GM12878 (cell line): ENCODE measurements around the gene NOL3. TPM values are rescaled to one million over a fixed set of nuclear protein-coding genes. Genes with fewer than 3 reads are reported as not detected.

Source experiments
- DPF2 ChIP-seq: fragments of 450-650 bp; IDR thresholded peaks from 2 replicates; pipeline ENCODE4 v1.6.1; 2017; ENCODE audit warnings: mild to moderate bottlenecking
- ESRRA ChIP-seq: IDR thresholded peaks from 2 replicates; pipeline ENCODE4 v1.6.1; 2012; ENCODE audit warnings: mild to moderate bottlenecking, low read length, improper control_type of control experiment
- GATAD2B ChIP-seq: fragments of 450-650 bp; conservative IDR thresholded peaks from 2 replicates; pipeline ENCODE4 v1.6.1; 2017; ENCODE audit warnings: low read depth, mild to moderate bottlenecking, moderate library complexity
- HCFC1 ChIP-seq: fragments of 150-350 bp; IDR thresholded peaks from 2 replicates; pipeline ENCODE4 v1.6.1; 2014; ENCODE audit warnings: low read length
- IKZF1 ChIP-seq: fragments of 450-650 bp; conservative IDR thresholded peaks from 2 replicates; pipeline ENCODE4 v1.6.1; 2017; ENCODE audit warnings: antibody characterized with exemption, mild to moderate bottlenecking
- IKZF2 ChIP-seq, 2 experiments: fragments of 450-650 bp; IDR thresholded peaks; 2 replicates each; pipeline ENCODE4 v1.6.1; 2017; ENCODE audit warnings: mild to moderate bottlenecking in 2 of 2, moderate library complexity in 2 of 2
- IRF4 ChIP-seq: IDR thresholded peaks from 2 replicates; pipeline ENCODE4 v1.6.1; 2011; ENCODE audit warnings: low read depth, low read length
- JUNB ChIP-seq: IDR thresholded peaks from 2 replicates; pipeline ENCODE4 v1.6.1; 2016; ENCODE audit warnings: antibody characterized with exemption, mild to moderate bottlenecking
- MXI1 ChIP-seq: fragments of 150-350 bp; IDR thresholded peaks from 2 replicates; pipeline ENCODE4 v1.6.1; 2011; ENCODE audit warnings: low read depth, mild to moderate bottlenecking, inconsistent platforms, low read length, improper control_type of control experiment
- NR2F1 ChIP-seq: fragments of 450-650 bp; conservative IDR thresholded peaks from 2 replicates; pipeline ENCODE4 v1.6.1; 2017; ENCODE audit warnings: mild to moderate bottlenecking
- SMARCA5 ChIP-seq: fragments of 450-650 bp; IDR thresholded peaks from 2 replicates; pipeline ENCODE4 v1.6.1; 2017; ENCODE audit warnings: mild to moderate bottlenecking
- ZBED1 ChIP-seq: IDR thresholded peaks from 2 replicates; pipeline ENCODE4 v1.6.1; 2016; ENCODE audit warnings: borderline replicate concordance
- polyA plus RNA-seq, 11 experiments: library from polyadenylated mRNA; depleted of rRNA in 4 of 11; unstranded in 6 of 11; stranded (reverse) in 5 of 11; fragments of >200 nt; fragmentation: Nextera tagmentation in 4 of 11; fragmentation: Illumina TruSeq in 1 of 11; extraction: Ambion mirVana in 4 of 11; extraction: Trizol in 1 of 11; gene quantifications; 1 replicate in 1 of 11; 2 replicates in 10 of 11; pipeline versions ENCODE4 v1.2.1 to v1.2.3, GENCODE V29; 2011 to 2016; ENCODE audit warnings: inconsistent platforms in 2 of 11, missing spikeins in 2 of 11, low read depth in 1 of 11
- total RNA-seq, 4 experiments: library from RNA; depleted of rRNA in 3 of 4; stranded (reverse); fragments of >200 nt in 3 of 4; fragmentation: Illumina TruSeq in 1 of 4; extraction: Trizol in 1 of 4; gene quantifications; 2 replicates each; pipeline versions ENCODE4 v1.2.1 to v1.2.3, GENCODE V29; 2013 to 2021
- TF ChIP-seq, protein P1 (sequence below): fragments of 450-650 bp; formaldehyde crosslinking; IDR thresholded peaks from 2 replicates; pipeline ENCODE4 v1.4.0; 2020; ENCODE audit warnings: mild to moderate bottlenecking, moderate library complexity
- TF ChIP-seq, protein P2 (sequence below): fragments of 450-650 bp; IDR thresholded peaks from 2 replicates; pipeline ENCODE4 v1.6.1; 2016; ENCODE audit warnings: mild to moderate bottlenecking, moderate library complexity, borderline replicate concordance
- TF ChIP-seq, protein P3 (sequence below): fragments of 450-650 bp; IDR thresholded peaks from 2 replicates; pipeline ENCODE4 v1.6.1; 2014; ENCODE audit warnings: mild to moderate bottlenecking

The NOL3 gene
- total and polyA plus RNA-seq, 10 of the 15 experiments (the other 5 are each of a cell fraction or from before 2014, with no cell fraction given): 0.31 to 18.4 (median 2.7) TPM

DNA sequence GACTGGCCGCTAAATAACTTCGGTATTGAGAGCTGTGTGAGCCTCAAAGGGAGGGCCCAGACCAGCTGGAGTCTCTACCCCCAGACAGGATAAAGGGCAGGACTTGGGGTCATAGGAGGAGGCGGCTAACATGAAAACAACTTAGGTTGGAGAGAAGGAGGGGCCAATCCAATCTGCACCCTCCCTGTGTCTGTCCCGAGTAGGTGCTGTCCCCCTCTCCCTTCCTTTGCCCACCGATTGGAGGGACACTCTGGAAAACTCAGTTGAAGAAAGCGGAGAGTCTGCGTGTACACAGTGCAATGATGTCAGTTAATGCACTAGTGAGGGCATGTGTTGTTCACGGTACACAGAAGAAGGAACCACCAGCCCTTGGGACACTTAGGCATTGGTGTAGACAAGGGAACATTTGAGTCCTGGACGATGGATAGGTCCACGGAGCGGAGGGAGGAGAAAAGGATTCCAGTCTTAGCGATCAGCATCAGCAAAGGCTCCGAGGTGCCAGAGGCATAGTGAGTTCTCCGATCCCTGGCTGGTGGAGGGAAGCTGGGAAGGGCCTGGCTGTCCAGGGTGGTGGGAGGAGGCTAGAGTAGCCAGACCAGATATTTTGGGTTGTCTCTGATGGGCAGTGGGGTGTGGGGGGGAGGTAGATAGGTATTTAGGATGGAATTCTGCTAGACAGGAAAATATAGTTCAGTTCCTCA is 761 bp downstream of the NOL3 start (continued):
- TF ChIP-seq, protein P1, sequence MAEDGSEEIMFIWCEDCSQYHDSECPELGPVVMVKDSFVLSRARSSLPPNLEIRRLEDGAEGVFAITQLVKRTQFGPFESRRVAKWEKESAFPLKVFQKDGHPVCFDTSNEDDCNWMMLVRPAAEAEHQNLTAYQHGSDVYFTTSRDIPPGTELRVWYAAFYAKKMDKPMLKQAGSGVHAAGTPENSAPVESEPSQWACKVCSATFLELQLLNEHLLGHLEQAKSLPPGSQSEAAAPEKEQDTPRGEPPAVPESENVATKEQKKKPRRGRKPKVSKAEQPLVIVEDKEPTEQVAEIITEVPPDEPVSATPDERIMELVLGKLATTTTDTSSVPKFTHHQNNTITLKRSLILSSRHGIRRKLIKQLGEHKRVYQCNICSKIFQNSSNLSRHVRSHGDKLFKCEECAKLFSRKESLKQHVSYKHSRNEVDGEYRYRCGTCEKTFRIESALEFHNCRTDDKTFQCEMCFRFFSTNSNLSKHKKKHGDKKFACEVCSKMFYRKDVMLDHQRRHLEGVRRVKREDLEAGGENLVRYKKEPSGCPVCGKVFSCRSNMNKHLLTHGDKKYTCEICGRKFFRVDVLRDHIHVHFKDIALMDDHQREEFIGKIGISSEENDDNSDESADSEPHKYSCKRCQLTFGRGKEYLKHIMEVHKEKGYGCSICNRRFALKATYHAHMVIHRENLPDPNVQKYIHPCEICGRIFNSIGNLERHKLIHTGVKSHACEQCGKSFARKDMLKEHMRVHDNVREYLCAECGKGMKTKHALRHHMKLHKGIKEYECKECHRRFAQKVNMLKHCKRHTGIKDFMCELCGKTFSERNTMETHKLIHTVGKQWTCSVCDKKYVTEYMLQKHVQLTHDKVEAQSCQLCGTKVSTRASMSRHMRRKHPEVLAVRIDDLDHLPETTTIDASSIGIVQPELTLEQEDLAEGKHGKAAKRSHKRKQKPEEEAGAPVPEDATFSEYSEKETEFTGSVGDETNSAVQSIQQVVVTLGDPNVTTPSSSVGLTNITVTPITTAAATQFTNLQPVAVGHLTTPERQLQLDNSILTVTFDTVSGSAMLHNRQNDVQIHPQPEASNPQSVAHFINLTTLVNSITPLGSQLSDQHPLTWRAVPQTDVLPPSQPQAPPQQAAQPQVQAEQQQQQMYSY: no peak
- TF ChIP-seq SMARCA5: 0 out of 2 replicates have a peak, but pooled peaks have one; percentile 30
- TF ChIP-seq DPF2: 0 out of 2 replicates have a peak, but pooled peaks have one; percentile 9
- 0 out of 2 replicates have a peak, but pooled peaks have one; percentile 36 for TF ChIP-seq IKZF1
- 0 out of 2 replicates have a peak, but pooled peaks have one; percentile 23 for TF ChIP-seq GATAD2B
- TF ChIP-seq, protein P2, sequence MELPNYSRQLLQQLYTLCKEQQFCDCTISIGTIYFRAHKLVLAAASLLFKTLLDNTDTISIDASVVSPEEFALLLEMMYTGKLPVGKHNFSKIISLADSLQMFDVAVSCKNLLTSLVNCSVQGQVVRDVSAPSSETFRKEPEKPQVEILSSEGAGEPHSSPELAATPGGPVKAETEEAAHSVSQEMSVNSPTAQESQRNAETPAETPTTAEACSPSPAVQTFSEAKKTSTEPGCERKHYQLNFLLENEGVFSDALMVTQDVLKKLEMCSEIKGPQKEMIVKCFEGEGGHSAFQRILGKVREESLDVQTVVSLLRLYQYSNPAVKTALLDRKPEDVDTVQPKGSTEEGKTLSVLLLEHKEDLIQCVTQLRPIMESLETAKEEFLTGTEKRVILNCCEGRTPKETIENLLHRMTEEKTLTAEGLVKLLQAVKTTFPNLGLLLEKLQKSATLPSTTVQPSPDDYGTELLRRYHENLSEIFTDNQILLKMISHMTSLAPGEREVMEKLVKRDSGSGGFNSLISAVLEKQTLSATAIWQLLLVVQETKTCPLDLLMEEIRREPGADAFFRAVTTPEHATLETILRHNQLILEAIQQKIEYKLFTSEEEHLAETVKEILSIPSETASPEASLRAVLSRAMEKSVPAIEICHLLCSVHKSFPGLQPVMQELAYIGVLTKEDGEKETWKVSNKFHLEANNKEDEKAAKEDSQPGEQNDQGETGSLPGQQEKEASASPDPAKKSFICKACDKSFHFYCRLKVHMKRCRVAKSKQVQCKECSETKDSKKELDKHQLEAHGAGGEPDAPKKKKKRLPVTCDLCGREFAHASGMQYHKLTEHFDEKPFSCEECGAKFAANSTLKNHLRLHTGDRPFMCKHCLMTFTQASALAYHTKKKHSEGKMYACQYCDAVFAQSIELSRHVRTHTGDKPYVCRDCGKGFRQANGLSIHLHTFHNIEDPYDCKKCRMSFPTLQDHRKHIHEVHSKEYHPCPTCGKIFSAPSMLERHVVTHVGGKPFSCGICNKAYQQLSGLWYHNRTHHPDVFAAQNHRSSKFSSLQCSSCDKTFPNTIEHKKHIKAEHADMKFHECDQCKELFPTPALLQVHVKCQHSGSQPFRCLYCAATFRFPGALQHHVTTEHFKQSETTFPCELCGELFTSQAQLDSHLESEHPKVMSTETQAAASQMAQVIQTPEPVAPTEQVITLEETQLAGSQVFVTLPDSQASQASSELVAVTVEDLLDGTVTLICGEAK: peak; percentile 50; the same call in 1 of the 2 replicates
- peak in 1 of 2 experiments; percentile 7; a peak in 1 of 4 replicates for TF ChIP-seq IKZF2 (IDR thresholded peaks at IDR 0.05)
- TF ChIP-seq JUNB: no peak
- no peak for TF ChIP-seq IRF4
- no peak for TF ChIP-seq ESRRA
- TF ChIP-seq HCFC1: no peak
- no peak for TF ChIP-seq ZBED1
- TF ChIP-seq, protein P3, sequence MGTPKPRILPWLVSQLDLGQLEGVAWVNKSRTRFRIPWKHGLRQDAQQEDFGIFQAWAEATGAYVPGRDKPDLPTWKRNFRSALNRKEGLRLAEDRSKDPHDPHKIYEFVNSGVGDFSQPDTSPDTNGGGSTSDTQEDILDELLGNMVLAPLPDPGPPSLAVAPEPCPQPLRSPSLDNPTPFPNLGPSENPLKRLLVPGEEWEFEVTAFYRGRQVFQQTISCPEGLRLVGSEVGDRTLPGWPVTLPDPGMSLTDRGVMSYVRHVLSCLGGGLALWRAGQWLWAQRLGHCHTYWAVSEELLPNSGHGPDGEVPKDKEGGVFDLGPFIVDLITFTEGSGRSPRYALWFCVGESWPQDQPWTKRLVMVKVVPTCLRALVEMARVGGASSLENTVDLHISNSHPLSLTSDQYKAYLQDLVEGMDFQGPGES: no peak
- no peak for TF ChIP-seq MXI1
- peak; percentile 56; the same call in 1 of the 2 replicates for TF ChIP-seq NR2F1
